ENCODE measurements around the gene AGAP1. TPM values are rescaled to one million over a fixed set of nuclear protein-coding genes. Genes with fewer than 3 reads are reported as not detected.

AGAP1 gene
- total RNA-seq, 4 donors from 2014 or later = 23.4 to 46.5 (median 29.3) TPM

DNA sequence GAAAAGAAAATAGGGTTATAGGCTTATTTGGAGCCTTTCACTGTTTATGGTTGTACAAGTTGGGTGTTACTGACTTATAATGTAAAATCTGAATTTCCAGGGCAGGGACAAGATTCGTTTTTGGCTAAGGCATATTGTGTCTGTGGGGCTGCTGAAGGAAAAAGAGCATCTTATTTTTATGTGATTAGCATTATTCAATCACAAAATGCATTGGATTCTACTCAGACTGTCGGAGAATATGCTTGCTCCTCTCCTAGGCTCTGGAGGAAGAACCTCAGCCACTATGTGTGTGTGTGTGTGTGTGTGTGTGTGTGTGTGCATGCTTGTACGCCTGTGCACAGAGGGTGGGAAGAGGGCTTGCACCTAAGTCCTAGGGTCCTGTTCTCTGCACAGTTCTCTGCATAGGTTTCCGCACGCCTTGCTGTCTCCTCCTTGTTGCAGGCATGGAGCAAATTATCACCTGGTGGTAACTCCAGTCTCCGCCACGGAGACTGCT, 44.3 kb downstream of the AGAP1 start:
- WGBS, 2 donors = 88 to 92% methylated on average over 7 of the region's 7 CpGs
- Histone ChIP-seq H3K27ac (no peak overlapping the region), H3K4me3 (replicated peaks in 1 of 3) (no peak overlapping the region), H3K36me3 (no peaks in the 10 kb centered on the region), H3K4me1 (no peaks in the 10 kb centered on the region), H3K27me3 (no peaks in the 10 kb centered on the region), H3K9me3 (no peaks in the 10 kb centered on the region)
- intact Hi-C loops (cut with DNase I) = no loop called here
- DNase-seq = no peak
- TF ChIP-seq CTCF (IDR thresholded peaks at IDR 0.05) = no peak
- no peak for TF ChIP-seq POLR2A (IDR thresholded peaks at IDR 0.05)

DNA sequence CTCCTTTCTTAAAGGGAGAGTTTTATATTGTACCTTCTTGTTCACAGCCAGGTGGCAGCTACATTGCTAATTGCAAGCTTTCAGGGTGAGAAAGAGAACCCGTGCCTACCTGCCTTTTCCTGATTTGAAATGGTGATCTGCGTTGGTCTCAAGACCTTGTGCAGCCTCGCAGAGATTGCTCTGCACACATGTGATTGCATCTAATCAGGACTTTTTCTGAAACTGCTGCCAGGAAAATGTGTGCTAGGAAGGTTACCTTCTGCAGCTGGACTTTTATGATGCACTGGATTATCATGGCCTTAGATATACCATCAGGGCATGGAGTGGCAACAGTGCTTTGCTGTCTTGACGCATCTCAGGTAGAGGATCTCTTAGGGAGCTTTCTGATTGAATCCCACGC, 45.1 kb downstream of the AGAP1 start:
- H3K4me1 ChIP-seq = no peaks in the 10 kb centered on the region

GRCh38 chr2:235539773-235540172, 45.9 kb downstream of the AGAP1 start:
- Histone ChIP-seq H3K27me3 (no peaks in the 10 kb centered on the region), H3K4me3 (replicated peaks in 1 of 3) (no peak overlapping the region), H3K27ac (no peak overlapping the region), H3K9me3 (no peaks in the 10 kb centered on the region), H3K4me1 (no peaks in the 10 kb centered on the region), H3K36me3 (no peaks in the 10 kb centered on the region)
- intact Hi-C loops (cut with DNase I) = no loop called here
- WGBS, 2 donors = 92 to 93% methylated on average over 7 of the region's 7 CpGs
- TF ChIP-seq POLR2A (IDR thresholded peaks at IDR 0.05) (no peak), CTCF (IDR thresholded peaks at IDR 0.05) (no peak)
- DNase-seq = no peak

More for the DNA sequence above, 45.1 kb downstream of the AGAP1 start:
- WGBS, 2 donors = 88 to 93% methylated on average over 5 of the region's 5 CpGs
- no peak overlapping the region for H3K4me3 ChIP-seq (replicated peaks in 1 of 3)
- TF ChIP-seq CTCF (IDR thresholded peaks at IDR 0.05) = no peak
- TF ChIP-seq POLR2A (IDR thresholded peaks at IDR 0.05) = no peak
- DNase-seq = no peak
- H3K36me3 ChIP-seq = no peaks in the 10 kb centered on the region
- no peaks in the 10 kb centered on the region for H3K9me3 ChIP-seq
- intact Hi-C loops (cut with DNase I) = no loop called here
- no peak overlapping the region for H3K27ac ChIP-seq
- H3K27me3 ChIP-seq = no peaks in the 10 kb centered on the region

DNA sequence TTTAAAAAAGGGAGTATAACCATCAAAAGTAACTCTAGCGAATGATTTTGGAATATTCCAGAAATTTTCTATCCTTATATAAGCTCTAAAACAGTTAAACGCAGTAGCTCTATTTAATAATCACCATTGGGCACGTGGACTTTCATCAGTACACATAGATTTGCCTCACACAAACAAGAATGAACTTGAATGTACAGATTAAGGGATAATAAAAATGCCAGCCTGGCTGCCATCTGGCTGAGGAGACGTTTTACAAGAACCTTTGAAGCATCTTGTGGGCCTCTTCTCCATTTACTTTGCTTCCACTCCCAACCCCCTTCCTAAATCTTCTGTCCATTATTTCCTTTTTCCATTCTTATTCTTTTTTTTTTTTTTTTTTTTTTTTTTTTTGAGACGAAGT, 47.2 kb downstream of the AGAP1 start:
- Histone ChIP-seq H3K4me3 (replicated peaks in 1 of 3) (no peak overlapping the region), H3K4me1 (no peaks in the 10 kb centered on the region), H3K9me3 (no peaks in the 10 kb centered on the region), H3K27me3 (no peaks in the 10 kb centered on the region), H3K27ac (no peak overlapping the region), H3K36me3 (no peaks in the 10 kb centered on the region)
- no peak for DNase-seq
- intact Hi-C loops (cut with DNase I) = no loop called here
- TF ChIP-seq POLR2A (IDR thresholded peaks at IDR 0.05) (no peak), CTCF (IDR thresholded peaks at IDR 0.05) (no peak)
- WGBS, 2 donors = 94 to 96% methylated on average over 5 of the region's 5 CpGs

DNA sequence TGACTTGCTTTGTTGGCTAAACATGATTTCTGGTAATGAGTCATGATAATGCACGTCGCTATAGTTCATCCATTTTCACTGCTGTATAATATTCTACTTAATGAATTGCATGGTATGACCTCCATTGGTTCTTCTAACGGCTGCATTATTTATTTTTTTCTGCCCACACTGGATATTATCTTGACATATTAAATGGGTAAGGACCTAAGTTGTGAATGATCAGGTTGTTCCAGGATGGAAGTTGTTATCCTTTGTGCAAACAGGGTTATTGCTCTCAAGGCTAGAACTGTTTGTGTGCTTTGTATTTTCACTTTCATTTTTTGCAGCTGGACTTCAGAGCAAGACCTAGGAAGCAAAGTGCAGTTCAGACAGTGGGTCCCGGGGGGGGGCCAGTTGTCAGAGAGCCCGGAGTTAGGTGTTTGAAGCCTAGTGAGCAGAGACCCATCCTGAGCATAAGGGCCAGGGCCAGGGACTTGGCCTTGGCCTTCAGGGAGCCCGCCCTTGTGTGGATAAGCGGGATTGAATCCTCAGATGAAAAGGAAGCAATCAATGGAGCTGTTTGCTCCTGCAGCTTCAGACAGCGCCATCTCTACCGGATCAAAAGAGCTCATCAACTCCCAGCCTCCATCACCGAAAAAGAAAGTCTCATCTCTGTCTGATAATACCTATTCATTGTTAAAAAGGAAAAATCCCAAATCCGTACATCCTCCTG, 48.2 kb downstream of the AGAP1 start:
- no peaks in the 10 kb centered on the region for H3K36me3 ChIP-seq
- no peaks in the 10 kb centered on the region for H3K27me3 ChIP-seq
- intact Hi-C loops (cut with DNase I) = no loop called here
- no peak for DNase-seq
- H3K4me3 ChIP-seq (replicated peaks in 1 of 3) = no peak overlapping the region
- TF ChIP-seq POLR2A (IDR thresholded peaks at IDR 0.05) (no peak), CTCF (IDR thresholded peaks at IDR 0.05) (no peak)
- no peaks in the 10 kb centered on the region for H3K9me3 ChIP-seq
- no peaks in the 10 kb centered on the region for H3K4me1 ChIP-seq
- H3K27ac ChIP-seq = no peak overlapping the region
- WGBS, 2 donors = 90 to 96% methylated on average over 11 of the region's 11 CpGs

Data from thyroid gland (tissue), 4 donors.